ENCODE data around the gene S100A4. TPM values are rescaled to one million over a fixed set of nuclear protein-coding genes. Genes with fewer than 3 reads are reported as not detected.

S100A4 gene
- total RNA-seq, 1 donor from 2014 or later = 7.6 TPM

DNA sequence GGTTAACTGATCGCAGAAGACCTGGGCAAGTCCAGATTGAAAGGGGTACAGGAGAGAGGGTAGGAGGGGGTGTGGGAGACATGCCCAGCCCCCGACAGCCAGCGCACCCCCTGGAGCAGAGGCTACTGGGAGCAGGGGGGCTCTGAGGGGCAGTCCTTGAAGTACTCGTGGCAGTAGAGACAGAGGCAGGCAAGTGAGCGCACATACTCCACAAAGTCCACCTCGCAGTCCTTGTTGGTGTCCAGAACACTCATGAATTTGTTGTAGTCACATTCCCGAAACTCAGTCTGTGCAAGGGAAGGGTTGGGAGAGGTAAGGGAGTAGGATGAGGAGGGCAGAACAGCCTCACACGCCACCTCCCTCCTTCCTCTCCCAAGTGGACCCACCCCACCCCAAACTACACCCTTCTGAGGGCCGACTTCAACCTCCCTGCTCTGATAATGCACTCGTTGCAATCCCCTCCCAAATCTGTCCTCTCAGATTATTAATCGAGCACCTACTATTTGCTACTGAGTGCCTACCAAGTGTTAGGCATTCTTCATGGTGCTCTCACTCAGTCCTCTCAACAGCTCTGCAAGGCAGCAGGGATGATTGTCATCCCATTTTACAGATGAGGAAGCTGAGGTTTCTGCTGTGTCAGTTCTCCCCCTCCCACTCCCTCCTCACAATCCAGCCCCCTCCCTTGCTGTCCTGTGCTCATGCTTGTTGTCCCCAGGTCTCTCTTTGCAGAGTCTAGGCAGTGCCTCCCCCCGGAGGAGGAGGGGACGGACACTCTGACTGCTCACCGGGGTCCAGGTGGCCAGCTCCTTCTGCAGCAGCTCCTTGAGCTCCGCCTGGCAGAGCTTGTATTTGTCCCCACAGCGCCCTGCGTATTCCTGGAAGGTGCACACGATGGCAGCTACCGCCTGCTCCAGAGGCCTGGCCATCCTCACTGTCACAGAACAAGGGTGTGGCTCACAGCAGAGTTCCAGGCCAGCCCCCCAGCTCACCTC is 2.2 kb upstream of the S100A4 start:
- no peak for DNase-seq (ENCODE audit: low read depth)

DNA sequence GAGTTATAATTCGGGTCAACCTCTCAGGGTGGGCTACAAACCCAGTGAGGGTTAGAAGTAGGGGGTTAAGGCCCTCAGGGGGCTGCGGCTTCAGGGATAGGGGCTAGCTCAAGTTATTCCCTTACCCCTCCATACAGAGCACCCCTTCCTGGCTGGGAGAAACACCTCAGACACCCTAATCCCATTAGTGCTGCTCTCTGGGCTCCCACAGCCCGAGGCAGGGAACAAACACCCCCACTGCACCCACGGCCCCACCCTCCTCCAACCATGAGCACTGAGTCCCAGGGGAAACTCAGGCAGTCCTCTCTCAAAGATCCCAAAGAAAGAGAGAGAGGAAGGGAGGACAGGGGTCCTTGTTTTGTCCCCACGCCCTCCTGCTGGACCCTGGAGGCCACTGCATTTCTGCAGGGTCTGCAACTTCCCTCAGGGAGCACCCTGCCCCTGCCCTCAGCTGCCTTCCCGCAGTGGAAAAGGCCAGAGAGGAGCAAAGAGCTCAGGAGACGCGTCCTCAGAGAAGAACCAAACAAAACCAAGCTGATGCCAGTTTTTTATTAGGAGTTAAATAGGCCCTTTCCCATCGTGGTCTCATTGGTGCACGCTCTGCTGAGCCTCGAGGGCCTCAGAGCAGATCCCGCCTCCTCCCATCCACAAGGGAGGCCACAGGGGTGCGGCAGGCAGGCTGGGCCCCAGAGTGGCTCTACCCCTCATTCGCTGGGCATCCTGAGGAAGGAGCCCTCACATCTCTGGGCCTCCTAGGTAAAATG is 1.4 kb upstream of the S100A4 start:
- no peak for DNase-seq (ENCODE audit: low read depth)

DNA sequence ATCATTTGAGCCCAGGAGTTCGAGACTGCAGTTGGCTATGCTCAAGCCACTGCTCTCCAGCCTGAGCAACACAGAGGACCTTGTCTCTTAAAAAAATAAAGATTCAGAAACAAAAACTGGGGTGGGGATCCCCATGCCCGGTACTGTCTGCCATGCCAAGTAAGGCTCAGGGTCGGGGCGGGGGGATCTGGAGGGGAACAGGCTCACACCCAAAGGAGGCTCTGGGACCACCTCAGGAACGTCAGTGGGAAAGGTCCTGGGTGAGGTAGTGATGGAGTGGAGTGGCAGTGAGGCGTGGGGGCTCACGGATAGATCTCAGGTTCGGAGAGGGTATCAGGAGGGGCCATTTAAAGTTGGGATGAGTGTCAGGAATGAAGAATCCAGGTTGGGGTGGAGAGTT is 765 bp upstream of the S100A4 start:
- no peak for DNase-seq (ENCODE audit: low read depth)

DNA sequence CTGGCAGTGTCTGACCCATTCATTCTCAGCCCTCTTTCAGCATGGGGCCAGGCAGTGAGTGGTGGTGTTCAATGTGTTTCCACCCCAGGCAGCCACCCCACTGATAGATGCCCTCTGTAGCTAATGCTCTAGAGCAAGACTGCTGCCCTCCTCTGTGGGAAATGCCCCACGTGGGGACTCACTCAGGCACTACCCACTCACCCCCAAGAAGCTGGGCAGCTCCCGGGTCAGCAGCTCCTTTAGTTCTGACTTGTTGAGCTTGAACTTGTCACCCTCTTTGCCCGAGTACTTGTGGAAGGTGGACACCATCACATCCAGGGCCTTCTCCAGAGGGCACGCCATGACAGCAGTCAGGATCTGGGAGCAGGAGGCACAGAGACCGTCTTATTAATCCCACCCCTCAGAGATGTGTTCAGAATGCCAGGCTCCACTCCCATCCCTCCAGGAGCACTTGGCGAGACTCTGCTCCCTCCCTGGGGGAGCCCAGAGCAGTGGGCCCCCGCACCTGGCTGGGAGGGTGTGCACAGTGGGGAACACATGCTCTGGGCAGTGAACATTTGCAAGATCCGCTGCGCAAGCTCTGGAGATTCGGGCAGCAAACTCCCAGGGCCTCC is 1.0 kb downstream of the S100A4 start:
- DNase-seq (ENCODE audit: low read depth) = no peak

DNA sequence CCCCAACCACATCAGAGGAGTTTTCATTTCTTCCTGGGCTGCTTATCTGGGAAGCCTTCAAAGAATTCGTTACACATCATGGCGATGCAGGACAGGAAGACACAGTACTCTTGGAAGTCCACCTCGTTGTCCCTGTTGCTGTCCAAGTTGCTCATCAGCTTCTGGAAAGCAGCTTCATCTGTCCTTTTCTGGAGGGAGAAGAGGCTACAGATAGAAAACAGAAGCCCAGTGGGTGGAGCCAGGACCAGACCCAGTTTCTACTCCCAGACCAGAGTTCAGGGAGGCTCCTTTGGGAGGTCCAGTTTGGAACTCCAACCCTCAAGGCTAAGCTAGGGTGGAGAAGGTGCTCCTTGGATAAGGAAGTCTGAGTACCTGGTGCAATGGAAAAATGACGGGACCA is 1.9 kb downstream of the S100A4 start:
- no peak for DNase-seq (ENCODE audit: low read depth)

DNA sequence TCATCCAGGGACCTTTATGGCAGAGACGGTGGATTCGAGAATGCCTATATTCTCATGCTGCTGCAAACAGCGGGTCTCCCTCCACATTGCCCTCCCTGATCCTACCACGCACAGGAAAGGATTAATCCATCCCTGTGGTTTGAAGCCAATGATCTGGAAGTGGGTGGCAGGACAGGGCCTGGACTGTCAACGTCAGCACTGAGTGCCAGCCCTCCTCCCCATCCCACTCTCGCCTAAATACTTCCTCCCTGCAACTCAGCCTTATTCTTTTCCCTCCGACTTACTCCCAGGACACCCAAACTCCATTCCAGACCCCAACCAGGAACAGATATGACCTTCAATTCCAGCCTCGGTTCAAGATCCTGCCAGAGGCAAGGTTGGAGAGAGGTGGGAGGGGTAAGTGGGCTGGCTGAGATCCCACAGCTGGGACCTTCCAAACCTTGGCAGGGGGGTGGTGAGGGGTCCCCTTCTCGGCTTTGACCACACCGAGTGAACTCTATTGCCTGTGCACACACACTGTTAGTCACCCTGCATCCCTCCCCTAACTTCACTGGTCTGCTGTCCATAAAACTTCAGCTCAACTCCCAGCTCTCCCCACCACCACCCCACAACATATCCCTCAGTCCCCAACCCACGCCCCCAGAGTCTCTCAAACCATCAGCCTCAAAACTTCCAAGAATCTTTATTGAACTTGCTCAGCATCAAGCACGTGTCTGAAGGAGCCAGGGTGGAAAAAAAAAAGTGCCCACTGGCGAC is 2.5 kb downstream of the S100A4 start:
- DNase-seq (ENCODE audit: low read depth) = no peak

DNA sequence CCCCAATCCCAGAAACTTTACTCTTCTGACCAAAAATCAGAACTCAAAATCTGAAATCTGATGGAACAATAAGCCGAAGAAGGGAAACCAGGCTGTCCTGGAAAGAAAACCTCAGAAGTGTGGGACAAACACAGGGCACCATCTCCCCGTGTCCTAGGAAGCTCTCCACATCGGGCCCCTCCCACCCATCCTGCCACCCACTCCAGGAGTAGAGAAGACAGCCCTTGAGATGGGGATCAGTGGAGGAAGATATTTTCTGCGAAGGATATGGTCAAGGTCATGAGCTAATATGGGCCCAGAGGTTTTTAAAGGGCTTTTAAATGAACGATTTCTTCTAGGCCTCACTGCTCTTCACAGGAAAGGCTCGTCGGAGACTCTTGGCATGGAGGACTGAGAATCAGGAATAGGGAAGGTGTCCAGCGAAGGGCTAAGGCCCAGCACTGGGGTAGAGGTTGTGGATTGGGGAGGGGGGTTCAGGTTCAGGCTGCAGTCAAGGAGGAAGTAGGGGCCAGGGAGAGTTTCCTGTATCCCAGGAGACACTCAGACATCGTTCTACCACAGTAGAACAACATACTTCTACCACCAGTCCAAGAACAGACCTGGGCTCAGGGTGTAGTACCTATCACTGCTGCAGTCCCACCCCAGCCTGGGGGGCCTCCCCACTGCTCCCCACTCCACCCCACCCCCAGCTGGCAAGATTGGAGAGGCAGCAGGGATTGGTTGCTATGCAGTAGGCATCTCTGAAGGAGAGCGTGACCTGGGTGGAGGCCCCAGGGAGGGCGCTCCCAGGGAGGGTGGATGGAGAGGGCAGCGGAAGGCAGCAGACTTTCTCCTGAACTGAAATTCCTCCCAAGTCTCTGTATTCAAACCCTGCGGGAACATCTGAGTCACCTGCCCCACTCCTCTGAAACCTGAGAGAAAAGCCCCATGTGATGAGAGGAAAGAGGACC is 3.7 kb downstream of the S100A4 start:
- DNase-seq (ENCODE audit: low read depth) = peak; percentile 30

DNA sequence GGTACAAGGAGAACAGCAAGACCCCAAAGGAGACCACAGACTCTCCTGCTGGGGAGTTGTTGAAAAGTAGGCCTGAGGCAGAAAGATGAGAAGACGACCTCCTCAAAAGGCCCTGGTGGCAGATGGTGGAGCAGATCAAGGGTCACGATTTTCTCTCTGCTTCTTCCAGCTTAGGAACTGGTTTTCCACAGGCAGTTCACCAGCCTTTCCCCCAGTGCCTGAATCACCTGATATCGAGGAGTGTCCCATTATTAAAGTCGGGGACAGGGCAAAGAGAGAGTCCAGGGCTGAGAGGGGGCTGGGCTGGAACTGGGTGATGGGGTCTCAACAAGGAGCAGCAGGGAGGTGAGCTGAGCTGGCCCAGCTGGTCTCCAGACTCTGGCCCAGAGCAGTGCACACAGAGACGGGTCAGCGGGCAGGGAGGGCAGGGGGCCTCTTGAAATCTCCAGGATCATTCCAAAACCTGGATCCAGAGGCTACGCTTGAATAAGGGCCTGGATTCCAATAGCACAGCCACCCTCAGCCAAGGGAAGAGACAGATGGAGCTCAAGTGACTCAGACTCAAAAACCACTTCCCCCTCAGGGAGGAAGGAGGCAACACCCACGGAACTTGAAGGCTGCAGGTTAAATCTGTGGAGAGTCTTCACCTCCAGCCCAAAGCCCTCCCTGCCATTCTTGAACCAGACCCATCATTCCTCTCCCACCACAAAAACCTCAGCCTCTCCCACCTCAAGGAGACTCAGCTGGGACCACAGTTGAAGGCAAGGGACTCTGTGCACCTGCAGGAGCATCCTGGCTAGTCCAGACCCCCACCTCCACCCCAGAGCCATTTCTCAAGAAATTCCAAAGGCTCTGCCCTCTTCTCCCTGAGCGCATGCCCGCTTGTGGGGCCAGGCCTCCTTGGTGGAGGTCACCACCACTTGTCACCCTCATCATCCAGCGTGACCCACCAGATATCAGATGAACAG is 4.9 kb downstream of the S100A4 start, which contains the start of gene S100A5:
Gene S100A5, minus strand, starts transcription at position 541 of the 968 bp plus-strand sequence. CDS start 743 bp downstream, outside the sequence.
- DNase-seq (ENCODE audit: low read depth) = peak; percentile 86

DNA sequence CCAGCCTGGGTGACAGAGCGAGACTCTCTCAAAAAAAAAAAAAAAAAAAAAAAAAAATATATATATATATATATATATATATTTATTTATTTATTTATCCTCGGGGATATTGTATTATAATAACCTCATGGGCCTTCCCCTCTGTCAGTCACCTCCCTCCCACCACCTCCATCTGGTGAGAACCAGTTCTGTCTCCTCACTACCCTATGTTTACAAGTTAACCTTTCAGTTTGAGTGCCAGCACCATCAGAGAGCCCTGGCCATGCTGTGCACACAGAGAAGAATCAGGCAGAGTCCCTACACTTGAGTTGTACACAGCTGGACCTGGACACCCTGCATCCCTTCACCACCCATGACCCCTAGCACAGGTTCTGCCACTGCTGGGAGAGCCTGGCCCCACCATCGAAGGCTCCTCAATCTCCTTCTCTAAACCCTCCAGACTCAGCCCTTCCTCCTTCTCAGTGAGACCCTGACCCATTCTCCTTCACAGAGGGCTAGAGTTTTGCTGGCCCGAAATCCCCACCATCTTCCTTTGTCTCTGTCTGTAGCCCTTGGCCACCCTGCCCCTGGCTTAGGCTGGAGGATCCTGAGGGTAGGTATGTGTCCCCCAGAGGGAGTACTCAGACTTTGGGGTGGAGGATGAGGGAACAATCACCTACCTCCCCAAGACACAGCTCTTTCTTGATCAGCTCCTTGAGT is 6.1 kb downstream of the S100A4 start:
- peak; percentile 59 for DNase-seq (ENCODE audit: low read depth)

DNA sequence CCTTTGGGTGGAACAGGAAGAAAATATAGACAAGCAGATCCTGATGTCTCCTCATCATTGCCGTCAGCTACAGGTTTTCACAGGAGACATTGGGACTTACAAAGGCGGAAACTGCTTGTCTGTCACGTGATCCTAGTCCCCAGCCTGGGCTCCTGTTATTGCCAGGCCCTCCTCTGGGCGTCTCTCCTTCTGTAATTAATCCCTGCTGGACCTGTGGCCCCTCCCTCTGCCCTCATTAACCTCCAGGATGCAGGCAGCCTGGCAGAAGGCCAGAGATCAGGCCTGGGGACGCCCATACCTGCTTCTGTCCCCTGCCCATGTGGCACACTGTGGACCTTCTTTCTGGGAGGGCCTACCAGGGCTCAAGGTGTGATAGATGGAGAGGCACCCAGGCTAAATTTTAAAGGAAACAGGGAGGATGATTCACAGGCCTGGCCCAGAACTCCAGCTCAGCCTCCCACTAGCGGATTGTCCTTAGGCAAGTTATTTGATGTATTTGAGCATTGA is 7.2 kb downstream of the S100A4 start:
- DNase-seq (ENCODE audit: low read depth) = peak; percentile 47

DNA sequence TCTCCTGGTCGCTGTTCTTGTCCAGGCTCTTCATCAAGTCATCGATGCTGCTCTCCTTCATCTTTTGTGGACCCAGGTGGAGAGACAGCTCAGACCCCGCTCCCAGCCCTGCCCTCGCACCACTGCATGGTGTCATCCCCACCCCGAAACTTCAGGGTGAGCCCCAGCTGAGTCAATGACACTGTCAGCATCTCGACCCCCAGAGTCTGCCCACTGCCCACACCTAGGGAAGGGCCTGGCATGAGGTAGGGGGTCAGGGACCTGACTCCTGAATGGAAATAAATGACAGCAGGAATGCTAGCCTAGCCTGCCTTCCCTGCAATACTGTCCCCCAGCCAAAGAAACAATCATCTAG is 8.3 kb downstream of the S100A4 start:
- no peak for DNase-seq (ENCODE audit: low read depth)

DNA sequence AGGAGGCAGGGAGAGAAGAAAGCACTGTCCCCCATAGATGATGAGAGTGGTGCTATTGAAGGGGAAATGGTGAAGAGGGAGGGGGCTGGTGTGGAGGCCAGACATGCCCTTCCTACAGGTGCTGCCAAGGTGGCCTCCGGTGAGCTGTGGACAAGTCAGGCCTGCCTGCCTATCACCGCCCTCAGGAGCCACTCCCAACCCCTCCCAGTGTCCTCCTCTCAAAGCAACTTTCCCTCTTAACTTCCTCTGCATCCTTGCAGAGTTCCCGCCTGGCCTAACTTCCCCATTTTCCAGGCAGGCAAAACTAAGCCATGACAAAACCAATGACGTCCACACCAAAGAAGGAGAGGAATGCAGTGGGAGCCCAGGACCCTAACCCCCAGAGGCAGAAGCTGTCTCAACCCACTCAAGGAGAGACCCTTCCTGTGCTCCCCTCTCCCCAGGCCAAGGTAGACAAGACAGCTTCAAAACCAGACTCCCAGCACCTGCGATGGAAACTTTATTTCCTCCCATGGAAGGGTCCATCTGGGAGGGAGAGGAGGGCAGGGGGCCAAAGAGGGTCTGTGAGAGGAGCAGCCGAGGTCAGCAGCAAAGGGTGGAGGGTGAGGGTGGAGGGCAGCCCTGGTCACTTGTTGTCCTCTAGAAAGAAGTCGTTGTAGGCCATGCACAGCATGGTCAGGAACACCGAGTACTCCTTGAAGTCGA is 8.8 kb downstream of the S100A4 start:
- no peak for DNase-seq (ENCODE audit: low read depth)

DNA sequence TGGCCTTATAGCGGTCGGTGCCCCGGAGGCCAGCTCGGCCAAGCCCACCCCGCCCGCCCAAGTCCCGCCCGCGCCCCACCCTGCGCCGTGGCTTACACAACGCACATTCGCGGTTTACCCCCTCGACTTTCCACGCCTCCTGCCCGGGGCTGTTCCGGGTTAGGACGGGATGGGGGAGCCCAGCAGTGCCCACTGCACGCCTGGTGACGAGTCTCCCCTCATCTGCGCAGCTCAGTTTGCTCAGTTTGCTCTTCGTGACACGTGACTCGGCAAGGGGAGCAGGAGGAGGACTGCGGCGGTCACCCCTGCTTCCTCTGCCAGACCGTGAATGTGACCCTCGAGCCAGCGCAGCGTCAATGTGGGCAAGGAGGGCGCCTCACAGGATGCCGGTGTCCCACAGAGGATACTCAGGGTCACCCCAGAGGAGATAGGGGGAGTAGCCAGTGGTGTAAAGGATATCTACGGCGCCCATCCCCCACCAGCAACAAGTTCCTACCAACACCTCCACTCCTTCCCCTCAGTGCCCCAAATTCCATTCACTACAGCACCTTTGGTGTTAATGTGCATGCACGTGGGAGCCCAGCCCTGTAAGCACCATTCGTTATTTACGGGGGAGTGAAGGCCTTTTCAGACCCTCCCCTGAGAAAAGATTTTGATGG is 9.5 kb downstream of the S100A4 start:
- DNase-seq (ENCODE audit: low read depth) = peak; percentile 71

DNA sequence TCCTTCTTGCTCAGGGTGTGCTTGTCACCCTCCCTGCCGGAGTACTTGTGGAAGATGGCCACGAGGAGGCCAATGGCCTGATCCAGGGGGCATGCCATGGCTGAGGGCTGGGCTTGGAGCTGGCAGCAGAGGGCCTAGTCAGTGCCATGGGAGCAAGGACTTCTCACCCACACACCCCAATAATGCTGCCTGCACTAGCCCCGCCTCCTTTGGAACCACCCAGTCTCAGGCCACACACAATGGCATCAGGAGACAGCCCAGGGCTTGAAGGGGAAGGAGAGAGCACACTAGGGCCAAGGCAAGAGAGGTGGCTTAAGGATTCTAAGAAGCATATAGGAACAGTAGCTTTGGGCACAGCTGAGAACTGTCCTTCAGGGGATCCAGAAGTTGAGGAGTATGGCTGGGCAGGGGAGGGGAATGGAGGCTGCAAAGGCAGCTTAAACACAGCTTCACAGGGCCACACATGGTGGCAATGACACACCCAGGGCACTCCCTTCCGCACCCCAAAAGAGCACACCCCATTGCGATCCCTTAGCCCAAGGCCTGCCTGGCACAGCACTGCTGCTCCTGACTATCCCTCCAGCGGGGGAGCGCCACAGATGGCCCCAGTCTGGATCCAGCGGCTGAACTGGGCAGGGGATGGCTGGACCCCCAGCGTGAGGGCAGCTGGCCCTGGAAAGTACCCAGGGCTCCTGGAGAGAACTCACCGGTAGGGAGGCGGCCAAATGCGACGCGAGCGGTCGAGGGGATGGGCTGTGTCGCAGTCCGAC is 10.2 kb downstream of the S100A4 start, which contains the start of gene S100A6:
Gene S100A6, minus strand, starts transcription at position 750 of the 770 bp plus-strand sequence. Its CDS starts 652 bp downstream, at position 98.
- DNase-seq (ENCODE audit: low read depth) = no peak

DNA sequence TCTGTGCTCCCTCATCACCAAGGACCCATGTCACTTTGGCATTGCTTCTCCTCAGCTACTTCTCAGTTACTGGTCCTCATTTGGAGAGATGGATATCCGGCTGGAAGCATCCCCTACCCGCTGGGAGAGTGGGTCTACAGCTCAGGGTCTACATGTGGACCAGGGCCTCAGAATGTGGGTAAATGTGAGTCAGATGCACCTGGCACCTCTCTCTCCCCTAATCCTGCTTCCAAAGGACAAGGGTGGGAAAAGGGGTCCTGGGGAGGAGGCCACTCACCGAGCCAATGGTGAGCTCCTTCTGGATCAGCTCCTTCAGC is 10.7 kb downstream of the S100A4 start:
- DNase-seq (ENCODE audit: low read depth) = no peak

DNA sequence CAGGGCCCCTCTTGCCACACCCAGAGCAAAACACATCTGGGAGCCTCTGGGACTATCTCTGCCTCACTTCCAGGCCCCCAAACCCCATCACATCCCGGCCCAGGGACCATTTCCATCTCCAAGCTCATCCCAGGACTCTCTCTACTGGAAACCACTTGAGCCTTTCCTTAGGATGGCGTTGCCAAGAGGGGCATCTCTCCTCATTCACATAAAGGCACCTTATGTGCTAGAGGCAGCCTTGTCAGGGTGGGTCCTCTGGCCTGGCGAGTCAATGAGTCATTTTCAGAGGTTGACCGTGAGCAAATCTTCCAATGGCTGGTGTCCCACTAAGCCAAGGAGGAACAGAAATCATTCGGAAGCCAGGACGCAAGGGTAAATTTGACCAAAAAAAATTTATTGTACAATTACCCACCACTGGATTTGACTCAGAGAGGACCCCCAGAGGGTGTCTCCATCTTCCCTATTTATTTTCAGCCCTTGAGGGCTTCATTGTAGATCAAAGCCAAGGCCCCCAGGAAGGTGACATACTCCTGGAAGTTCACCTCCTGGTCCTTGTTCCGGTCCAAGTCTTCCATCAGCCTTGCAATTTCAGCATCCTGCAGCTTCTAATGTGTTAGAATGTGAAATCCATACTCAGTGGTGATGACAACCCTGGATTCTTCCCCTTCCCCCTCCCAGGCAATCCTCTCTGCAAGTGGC is 11.2 kb downstream of the S100A4 start:
- DNase-seq (ENCODE audit: low read depth) = no peak
